Stimulated activated CD4-positive, alpha-beta T cell treated with anti-CD3 and anti-CD28 coated beads, Interleukin-15, amount 100 ng/mL, for 1 hour (primary cell): ENCODE results near the gene CDH26.

Experiments
- DNase-seq, 2 donors: peaks; one replicate each; pipeline ENCODE4 v3.0.0-alpha.2; 2020; ENCODE audit warnings: low read depth in 1 of 2, low spot score in 1 of 2

Gene CDH26

GRCh38 chr20:59983076-59983475 lies 24.9 kb downstream of the CDH26 start:
- no peak for DNase-seq

DNA sequence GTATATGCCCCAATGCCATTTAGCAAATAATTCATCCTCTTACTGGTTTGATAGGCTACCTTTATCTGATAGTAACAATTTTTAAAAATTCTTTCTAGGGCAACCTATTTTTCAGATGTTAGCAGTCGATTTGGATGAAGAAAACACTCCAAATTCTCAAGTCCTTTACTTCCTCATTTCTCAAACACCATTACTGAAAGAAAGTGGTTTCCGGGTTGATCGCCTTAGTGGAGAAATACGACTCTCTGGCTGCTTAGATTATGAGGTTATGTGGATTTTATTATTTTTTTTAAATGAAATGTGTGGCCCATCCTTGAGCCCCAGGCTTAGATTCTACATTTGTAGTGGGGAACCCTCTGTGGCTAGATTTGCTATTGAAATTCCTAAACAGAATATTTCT lies 26.3 kb downstream of the CDH26 start:
- DNase-seq, result no peak

DNA sequence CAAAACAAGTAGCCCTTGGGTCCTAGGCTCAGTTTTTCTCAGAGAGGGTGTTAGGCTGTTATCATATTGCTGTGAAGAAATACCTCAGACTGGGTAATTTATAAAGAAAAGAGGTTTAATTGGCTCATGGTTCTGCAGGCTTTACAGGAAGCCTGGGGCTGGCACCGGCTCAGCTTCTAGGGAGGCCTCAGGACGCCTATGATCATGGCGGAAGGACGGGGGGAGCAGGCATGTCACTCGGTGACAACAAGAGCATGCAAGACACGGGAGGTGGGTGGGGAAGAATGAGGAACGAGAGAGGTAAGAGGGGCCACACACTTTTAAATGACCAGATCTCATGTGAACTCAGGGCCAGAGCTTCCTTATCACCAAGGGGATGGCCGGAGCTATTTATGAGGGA lies 26.9 kb downstream of the CDH26 start:
- DNase-seq, result no peak

- DNase-seq, result no peak
Observed at GRCh38 chr20:59985864-59986263, 27.6 kb downstream of the CDH26 start.

GRCh38 chr20:59987135-59987534 lies 28.9 kb downstream of the CDH26 start:
- no peak for DNase-seq

DNA sequence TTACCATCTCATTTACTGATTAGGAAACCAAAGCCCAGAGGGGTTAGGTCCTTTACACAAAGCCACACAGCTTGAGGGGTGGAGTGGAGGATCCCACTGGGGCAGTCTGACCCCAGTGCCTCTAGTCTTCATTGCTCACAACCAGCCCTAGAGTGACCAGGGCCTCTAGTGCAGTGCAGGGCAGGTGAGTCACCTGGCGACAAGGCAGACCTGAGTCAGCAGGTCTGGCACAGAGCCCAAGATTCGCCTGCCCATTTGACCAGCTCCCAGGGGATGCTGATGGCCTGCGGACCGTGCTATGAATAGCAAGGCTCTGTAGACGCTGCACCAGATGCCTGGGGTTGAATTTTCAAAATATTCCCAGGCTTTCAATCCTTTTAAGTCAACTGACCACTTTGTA lies 29.9 kb downstream of the CDH26 start:
- DNase-seq, result no peak

DNA sequence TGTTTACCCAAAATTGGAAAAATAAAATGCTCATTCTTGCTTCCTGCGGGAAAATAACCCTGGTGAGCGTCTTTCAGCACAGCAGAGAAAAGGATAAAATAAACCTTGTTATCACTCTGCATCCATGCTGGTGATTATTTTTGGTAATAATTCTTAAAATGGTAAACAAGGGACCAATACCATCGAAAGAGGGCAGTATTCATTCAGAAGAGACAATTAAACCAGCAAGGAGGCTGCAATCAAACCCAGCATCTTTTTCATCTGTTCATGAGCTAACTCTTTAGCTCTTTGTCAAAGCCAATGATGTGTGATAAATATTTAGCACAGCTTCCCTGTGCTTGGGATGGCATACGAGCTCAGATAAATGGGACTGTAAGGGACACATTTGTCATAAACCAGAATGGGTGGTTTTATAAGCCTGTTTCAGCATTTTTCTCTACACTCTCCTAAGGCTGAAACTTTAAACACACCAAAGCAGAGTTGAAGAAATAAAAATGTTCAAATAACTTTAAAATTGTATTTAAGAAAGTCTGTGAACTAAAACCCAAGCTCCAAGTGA lies 34.4 kb downstream of the CDH26 start:
- no peak for DNase-seq

- no peak for DNase-seq
Observed at GRCh38 chr20:59993736-59994430, 35.7 kb downstream of the CDH26 start.

DNA sequence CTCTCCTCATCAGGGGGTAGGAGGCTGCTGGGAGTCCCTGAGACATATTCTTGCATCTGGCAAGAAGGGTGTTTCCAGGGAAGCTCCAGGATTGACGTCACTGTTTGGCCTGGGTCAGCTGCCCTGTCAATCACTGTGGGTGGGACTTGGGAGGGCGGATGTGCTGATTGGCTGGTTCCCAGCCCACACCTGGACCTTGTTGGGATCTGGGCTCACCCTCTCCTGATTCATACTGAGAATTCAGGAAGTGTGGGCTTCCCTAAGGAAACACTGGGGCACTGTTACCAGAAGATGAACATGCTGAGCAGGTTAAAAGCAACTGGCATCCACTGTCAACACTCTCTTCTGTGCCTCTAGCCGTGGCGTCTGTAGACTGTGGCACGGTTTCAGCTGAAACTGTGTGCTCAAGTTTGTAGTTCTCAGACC lies 36.5 kb downstream of the CDH26 start:
- no peak for DNase-seq

DNA sequence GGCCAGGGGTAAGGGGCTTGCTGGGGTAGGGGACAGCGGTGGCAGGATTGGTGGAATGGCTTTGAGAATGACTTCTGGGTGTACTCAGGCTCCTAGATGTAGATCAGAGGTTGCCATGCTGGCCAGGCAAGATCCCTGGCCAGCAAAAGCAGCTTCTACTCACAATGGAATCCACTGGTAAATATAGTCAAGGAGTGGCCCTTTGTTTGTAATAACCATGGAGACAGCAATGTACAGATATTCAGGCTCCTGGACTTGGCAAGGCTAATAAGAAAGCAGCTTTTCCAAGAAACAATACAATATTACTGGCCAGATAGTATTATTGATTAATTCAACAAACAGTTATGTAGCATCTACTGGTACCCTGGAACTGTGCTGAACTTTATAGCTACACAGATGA lies 37.9 kb downstream of the CDH26 start:
- DNase-seq, result no peak

DNA sequence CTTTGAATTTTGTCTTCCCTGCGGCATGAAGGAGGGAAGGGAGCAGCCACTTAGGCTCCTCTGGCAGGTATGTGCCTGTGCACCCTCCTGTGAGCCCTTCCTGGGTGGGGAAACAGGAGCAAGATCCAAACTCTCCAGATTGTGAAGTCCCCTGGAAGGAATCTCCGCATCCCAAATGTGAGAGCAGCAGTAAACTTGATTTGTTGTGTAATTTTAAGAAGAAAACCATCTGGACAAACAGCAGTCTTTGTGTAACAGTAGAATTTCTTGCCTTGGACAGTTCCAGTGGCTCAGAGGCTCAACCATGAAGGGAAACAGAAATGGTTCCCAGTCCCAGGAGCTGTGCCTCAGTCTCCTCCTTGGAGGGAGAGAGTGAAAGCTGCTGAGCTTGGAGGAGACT lies 39.7 kb downstream of the CDH26 start:
- no peak for DNase-seq

GRCh38 chr20:59999502-59999901 lies 41.3 kb downstream of the CDH26 start:
- DNase-seq, result no peak

GRCh38 chr20:60000271-60001042 lies 42.2 kb downstream of the CDH26 start:
- no peak for DNase-seq

GRCh38 chr20:60001108-60001507 lies 42.9 kb downstream of the CDH26 start:
- DNase-seq, result no peak

DNA sequence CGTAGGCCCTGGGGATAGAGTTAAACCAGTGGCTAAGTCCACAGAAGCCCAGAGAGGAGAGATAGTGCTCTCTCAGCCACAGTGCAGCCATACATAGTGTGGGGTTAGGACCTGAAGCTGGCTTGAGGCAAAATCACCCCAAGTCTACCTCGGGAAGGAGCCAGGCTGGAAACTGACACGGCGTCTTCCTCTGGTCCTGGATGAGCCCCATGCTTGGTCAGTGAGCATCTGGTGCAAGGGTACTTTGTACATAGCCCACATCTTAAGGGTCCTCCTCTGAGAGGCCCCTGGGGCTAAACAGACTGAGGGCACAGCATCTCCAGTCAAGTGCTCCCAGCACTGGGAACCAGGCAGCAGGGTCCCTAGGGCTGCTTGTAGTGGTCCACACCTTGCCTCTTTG lies 45.6 kb downstream of the CDH26 start:
- DNase-seq, result no peak

DNA sequence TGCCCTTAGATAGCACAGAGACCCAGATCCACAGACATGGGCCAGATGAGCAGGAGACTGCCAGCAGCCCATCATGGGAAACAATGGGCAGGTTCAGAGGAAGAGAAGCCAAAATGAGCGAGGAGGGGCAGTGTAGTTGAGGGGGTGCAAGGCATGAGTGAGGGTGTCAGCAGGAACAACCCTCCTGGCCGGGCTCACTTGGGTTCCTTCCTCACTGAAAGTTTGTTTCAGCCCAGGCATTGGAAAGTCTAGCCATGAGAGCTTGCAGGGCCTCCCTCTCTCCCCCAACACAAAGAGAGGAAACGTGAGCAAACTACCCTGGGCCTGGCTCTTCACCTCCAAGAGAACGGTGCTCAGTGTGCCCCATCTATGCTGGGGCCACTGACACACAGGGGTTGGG lies 48.0 kb downstream of the CDH26 start:
- no peak for DNase-seq

DNA sequence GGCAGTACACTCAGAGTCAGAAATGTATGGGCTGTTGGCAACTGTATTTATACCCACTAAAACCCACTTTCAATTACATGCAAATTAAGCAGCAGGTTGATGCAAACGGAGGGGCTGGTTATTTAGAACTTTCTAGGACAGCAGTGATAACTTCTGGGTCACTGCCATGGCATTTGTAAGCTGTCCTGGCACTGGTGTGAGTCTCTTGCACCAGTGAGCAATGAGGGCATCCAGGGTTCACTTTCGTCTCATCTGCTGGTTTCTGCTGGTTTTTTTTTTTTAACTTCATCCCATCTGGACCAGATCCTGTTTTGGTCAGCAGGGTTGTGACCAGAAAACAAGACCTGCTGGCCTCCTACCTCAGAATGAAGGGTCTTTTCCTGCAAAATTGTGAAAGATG lies 49.2 kb downstream of the CDH26 start:
- DNase-seq, result no peak

DNA sequence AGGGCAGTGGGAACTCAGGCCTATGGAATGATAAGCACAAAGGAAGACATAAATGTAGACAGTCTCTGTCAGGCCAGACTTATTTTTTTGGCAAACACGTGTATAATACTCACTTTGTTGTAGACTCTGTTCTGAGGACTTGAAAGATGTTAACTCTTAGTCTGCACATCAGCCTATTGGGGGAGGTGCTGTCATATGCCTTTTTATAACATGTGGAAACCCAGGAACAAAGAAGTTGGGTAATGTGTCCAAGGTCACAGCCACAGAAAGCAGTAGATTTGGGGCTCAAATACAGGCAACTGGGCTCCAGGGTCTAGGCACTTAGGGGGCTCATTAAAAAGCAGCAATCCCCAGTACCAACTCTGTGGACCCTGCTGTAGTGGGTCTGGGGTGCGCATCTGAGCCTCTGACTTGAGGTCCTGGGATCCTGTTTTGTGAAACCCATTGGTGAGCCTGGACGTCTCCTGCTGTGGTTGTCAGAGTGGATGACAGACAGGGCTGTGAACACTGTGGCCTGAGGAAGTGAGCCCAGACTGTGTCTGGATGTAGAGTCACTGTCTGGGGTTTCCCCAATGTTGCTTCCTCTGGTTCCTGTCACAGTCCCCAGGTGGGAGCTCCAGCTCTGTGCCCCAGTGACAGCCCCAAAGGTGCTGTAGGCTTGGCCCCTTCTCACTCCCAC lies 50.0 kb downstream of the CDH26 start:
- DNase-seq, result no peak

GRCh38 chr20:60009318-60009717 lies 51.1 kb downstream of the CDH26 start:
- no peak for DNase-seq

- DNase-seq, result no peak
Observed at GRCh38 chr20:60009826-60010616, 51.8 kb downstream of the CDH26 start.
